Measurements from ENCODE around the gene AKR1C2.
"Not testable (repeated sequence)": the region's sequence is repeated elsewhere in the genome, so short reads cannot be mapped to it uniquely, and the experiment has no call there.

Gene AKR1C2

DNA sequence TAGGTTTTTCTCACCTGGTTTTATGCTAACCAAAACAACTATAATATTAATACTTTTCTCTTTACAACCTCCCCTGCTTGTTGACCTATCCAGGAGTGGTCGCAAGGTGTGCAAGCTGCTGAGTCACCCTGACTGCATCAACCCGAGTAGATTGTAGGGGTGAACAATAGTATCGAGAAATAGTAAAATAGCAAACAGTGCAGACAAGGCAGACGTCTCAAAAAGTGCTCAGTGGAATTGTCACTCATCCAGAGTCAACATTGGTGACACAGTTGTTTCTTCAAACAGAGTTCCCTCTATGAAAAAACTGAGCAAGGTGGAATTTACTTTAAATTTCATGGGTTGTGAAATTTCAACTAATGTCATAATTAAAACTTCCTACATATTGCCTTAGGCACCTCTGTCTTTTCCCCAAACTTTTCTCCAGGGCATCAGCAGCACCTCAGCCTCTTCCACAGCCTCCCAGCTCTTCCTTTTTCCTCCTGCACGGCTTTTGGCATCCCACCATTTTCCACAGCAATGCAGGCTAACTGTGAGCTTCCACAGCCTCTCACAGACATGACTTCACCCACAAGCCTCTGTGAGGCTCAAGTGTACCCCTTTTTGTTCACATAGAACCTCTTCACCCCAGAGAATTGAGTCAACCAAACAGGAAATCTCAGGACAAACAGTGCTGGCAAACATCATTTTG, 46.6 kb downstream of the AKR1C2 start:
- not testable (repeated sequence) for DNase-seq (ENCODE audit: low read depth)

DNA sequence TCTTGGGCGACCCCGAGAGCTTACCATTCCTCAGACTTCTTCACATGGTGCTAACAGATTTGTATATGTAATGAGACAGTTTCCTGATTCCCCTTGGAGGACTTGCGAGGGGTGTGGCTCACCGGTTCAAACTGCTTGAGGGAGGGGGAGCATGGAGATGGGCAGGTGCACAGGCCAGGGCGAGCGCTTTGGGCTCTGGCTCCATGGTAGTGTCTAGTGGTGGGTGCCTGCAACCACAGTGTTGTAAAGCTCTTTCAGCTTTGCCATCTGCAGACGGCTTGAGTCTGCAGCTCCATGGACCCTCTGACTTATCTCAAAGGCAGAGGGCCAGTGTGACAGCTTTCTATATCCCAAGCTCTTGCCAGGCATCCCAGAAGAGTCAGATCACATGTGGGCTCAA, 47.6 kb downstream of the AKR1C2 start:
- not testable (repeated sequence) for DNase-seq (ENCODE audit: low read depth)

DNA sequence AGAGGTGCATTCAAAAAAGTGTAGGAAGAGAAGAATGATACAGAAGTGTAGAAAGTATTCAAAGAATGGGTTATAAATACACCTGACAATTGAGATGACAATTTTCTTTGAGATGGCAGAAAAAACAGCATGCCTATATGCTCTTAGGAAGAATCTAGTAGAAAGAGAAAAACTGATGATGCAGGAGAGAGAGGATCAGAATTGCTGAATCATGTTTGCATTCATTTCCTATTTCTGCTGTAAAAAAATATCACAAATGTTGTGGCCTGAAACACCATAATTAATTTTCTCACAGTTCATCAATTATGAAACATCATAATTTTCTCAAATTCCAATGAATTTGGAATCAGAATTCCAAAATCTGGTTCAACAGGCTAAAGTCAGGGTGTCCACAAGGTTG, 50.3 kb downstream of the AKR1C2 start:
- DNase-seq (ENCODE audit: low read depth): no peak

DNA sequence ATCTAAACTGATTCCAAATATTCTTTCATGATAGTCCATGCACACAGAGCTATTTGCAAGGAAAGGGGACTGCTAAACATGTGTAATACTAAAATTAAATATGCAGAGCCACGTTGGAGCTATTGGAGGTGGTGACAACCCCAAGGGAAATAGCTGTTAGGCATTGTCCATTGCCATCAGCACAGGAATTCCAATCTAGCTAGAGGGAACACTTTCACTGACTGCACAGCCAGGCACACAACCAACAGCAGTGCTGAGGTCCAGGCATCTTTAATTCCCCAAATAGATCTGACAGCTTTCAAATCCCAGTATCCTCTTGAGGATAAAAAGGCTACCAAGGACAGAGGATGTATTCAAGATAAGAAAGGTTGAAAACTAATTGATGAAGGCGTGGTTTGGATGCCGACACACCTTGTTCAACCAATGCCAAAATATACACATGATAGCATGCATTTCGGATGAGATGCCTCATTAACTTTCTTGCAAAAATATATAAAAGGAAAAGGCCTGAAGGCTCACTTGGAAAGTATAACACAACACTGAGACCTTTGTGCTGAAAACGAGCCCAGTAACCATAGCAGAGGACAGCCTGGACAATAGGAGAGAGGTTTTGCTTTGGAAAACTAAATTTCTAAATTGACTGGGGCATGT, 52.0 kb downstream of the AKR1C2 start:
- not testable (repeated sequence) for DNase-seq (ENCODE audit: low read depth)

DNA sequence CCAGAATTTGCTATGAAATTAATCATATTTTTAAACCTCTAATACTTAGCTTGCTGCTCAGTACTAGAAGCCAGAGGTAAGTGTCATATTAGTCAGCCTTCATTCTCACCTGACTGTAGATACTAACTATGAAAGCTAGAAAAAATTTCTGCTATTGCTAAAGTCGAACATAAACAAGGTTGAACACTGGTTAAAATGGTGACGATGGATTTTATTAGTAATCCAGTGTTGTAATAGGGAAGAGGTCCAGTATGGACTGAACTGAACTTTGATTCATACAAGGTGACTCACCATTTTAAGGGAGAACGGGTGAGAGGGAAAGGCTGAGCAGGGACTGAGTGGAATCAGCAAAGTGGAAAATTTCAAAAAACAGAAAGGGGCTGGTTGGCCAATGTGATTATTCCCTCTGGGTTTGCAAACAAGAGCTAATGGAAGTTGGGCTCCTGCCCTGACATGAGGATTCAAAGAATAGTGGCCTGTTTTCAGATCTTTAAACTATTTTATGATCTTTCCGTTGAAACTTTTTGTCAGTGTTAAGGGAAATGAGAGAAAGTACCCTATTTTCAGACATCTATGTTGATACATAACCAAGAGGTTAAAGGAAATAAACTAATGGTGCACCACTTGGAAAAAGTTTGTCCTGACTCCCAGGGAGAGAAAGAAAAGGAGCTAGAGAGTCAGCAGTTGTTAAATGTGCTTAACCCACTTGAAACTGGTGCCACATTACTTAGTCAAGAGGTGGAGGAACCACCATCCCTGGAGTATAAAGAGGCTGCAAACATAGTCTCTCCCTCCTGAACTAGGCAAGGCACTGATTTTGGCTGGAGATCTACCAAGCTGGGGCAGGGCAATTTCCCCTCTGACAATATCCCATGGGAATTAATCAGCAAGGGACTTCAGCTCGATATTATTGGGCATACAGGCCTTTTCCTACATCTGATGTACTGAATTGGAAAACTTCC, 55.7 kb downstream of the AKR1C2 start:
- no peak for DNase-seq (ENCODE audit: low read depth)

DNA sequence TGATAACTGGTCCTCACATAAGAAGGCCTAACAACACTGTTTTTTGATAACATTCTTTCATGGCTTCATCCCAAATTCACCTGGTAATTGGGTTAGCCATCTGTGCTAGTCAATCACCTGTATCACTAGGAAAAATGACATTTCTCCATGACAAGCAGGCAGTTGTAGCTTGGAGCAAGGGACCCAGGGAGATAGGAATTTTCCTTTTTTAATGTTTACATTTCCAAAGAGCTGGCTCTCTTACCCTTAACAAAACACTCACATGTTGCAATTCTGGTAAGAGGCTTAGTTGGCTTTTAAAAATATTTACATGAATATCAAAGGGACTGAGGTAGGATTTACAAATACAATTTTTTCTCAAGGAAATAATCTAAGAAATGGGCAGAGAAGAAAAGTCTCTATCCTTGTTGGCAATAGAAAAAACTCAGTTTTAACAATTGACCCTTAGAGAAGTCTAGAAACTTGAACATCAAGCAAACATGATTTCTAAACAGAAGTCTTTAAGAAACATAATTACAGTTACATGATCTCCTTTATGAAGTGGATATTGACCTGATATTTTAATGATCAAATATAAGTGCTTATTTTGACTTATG, 56.5 kb downstream of the AKR1C2 start:
- no peak for DNase-seq (ENCODE audit: low read depth)

DNA sequence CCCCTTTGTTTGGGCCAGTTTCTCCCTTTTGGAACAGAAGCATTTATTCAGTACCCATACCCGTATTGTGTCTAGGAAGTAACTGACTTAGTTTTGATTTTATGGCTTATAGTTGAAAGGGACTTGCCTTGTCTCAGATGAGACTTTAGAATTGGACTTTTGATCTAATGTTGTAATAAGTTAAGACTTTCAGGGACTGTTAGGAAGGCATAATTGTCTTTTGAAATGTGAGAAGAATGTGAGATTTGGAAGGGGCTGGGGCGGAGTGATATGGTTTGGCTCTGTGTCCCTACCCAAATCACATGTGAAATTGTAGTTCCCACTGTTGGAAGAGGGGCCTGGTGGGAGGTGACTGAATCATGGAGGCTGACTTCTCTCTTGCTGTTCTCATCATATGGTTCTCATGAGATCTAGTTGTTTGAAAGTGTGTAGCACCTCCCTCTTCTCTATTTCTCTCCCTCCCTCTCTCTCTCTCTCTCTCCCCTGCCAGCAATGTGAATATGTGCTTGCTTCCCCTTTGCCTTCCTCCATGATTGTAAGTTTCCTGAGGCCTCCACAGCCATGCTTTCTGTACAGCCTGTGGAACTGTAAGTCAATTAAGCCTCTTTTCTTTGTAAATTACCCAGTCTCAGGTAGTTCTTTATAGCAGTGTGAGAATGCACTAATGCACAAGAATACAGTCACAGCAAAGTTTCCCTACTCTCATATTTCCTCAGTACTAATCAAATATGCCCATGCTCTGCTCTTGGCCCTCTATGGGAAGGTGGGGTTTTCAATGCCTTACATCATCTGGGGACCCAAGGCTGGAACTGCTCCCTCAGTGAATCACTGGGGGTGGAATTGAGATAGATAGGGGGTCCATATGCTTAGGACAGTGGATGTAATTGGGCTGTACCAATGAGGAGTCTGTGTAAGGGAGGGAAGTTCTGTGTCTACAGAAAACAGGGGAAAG, 57.6 kb downstream of the AKR1C2 start:
- DNase-seq (ENCODE audit: low read depth): no peak

DNA sequence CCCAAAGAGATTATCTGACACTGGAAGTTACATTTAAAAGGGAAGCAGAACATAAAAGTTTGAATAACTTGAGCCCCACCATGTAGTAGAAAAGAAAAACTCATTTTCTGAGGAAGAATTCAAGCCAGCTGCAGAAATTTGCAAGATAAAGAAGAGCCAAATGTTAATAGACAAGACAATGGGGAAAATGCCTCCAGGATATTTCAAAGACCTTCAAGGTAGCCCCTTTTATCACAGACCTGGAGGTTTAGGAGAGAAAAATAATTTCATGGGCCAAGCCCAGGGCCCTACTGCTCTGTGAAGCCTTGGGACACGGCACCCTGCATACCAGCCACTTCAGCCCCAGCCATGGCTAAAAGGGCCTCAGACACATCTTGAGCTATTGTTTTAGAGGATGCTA, 58.8 kb downstream of the AKR1C2 start:
- no peak for DNase-seq (ENCODE audit: low read depth)

DNA sequence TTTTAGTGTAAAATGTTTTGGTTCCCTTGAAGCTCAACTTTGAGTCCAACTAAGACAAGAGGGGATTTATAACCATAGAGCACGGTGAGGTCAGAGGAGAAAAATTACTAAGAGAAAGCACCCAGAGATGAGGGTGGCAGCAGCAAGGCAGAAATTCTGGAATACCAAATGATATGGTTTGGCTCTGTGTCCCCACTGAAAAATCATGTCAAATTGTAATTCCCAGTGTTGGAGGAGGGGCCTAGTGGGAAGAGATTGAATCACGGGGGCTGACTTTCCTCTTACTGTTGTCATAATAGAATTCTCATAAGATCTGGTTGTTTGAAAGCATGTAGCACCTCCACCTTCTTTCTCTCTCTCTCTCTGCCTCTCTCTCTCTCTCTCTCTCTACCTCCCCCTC, 59.8 kb downstream of the AKR1C2 start:
- no peak for DNase-seq (ENCODE audit: low read depth)

DNA sequence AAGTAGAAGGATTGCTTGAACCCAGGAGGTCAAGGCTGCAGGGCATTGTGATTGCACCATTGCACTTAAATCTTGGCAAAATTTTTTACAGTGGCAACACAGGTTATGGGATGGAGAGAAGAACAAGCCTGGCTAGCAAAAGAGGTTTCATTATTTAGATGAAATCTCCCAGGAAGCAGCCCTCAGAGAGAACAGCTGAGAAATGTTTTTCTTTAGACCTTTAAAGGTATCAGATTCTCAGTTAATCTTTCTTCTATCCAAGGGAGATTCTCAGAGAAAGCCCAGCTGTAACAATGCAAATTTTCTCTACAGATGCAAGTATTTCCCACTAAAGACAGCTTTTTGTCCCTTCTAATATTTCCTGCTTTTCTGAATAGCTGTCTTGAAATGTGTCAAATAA, 60.2 kb downstream of the AKR1C2 start:
- DNase-seq (ENCODE audit: low read depth): not testable (repeated sequence)

DNA sequence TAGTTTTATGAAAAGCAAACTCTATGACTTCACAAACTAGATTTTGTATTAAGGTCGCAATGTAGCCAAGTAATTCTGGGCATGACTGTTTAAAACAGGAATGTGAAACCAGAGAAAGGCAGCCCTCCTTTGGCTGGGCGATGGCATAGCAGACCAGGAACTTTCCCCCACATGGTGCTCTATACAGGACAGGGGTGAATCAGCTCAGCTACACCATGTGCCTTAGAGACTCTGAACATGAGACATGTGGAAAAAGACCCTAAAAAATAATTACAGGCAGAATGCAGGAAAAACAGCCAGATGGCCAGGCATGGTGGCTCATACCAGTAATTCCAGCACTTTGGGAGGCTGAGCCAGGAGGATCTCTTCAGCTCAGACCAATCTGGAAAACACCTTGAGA, 60.7 kb downstream of the AKR1C2 start:
- DNase-seq (ENCODE audit: low read depth): not testable (repeated sequence)

DNA sequence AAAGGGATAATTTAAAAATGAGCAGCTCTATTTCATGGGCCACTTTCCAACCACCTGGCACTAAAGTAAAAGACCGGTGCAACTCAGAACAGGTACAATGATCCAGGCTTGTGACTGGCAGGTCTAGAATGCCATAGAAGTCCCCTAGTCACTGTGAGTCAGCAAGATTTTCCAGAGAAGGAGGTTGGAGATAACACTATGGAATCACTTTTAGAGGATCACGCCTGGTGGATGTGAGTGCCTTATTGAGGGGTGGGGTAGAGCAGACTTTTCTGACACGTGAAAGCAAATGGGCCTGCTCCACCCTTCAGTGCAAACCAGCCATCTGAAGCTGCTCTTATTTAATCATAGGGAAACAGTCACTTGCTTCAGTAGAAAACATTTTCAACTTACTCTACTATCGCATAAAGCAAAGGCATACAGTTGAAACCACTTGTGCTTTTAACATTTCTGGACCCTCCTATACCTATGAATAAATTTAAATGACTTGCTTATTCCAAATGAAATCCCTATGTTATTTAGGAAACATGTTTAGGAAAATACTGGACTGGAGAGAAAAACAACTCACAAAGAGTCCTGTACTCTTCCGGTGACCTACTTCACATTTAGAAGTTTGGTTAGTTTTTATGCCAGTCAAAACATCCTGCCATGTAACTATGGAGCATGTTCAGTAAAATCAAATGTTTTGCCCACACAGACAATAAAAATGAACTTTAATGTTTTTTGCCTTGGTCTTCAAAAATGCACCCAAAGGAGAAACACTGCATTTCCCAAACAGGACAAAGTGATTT, 61.9 kb downstream of the AKR1C2 start:
- no peak for DNase-seq (ENCODE audit: low read depth)

DNA sequence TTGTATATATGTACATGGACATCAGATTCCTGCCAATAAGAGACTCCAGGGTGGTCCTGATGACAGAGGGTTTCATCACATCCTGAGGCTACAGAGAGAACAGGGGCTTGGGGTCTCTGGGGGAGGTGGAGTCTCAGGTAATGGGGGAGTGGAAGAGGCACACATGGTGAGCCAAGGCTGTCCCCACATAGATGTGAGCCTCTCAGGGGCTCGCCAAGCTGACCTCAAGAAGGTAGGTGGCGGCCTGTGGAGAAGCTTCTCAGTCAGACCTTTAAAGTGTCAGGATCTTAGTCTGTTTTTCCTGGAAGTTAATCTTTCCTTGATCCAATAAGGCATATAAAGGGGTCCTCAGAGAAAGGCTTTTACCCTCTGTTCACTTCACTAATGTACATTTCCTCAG, 62.7 kb downstream of the AKR1C2 start:
- DNase-seq (ENCODE audit: low read depth): not testable (repeated sequence)

DNA sequence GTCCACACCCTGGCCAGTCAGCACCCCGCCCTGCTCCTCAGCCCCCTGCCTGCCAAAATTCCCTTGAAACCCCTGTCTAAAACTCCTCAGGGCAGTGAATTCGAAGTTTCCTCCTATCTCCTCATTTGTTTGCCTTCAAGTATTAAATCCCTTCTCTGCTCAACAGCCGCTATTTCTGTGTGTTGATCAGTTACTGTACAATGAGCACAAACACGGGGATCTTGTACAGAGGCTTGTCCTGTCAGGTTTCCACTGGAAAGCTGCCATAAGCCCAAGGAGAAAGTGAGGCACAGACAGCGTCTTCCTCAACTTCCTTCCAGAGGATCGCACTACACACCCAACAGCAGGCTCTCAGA, 63.6 kb downstream of the AKR1C2 start:
- DNase-seq (ENCODE audit: low read depth): not testable (repeated sequence)

DNA sequence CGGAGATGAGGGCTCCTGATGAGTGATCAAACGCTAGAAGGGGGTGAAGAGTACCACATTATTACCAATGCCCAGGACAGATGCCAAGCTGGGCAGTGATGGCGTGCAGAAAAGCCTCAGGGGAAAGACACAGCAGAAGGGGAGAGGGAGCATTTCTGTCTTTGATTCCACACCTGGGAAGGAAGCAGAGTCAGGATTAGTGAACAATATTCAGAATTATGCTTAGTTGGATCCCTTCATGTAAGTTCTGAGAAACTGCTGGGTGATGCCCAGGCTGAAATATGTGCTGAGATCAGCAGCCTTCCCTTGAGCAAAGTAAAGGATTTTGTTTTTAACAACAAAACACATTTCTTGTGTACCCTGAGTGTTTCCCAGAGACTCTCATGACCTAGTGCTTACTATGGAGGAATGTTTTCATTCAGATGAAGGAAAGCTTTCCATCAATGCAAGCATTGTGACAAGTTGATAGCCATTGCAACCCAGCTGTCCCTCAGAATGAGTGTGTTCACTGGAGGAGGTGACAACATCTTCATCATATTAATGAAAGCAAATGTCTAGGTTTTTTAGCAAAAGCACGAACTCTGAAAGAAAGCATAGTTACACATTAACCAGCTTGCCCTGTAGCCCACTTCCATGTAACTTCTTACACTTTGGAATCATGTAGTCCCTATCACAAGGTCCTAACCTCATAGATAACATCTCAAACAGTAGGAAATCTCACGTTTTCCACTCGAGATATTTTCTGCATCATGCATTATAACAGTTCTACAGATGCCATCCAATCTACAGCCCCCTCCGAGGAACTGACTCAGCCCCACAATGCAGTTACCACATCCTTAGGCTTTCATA, 64.2 kb downstream of the AKR1C2 start:
- no peak for DNase-seq (ENCODE audit: low read depth)

Measured in activated T-helper 9 cell treated with anti-CD3 and anti-CD28 coated beads, Interleukin-2, amount 50 U/mL, for 16 hours (primary cell).